PC-3 (cell line): ENCODE measurements around the gene WDR93.

ENCODE experiments used
- CTCF ChIP-seq: fragments of 300-600 bp; sonication (generic); conservative IDR thresholded peaks from 2 replicates; pipeline ENCODE4 v1.5.1; 2017; ENCODE audit warnings: antibody characterized with exemption, low read depth, mild to moderate bottlenecking, low read length
- EZH2 ChIP-seq: fragments of 300-600 bp; sonication (generic); IDR thresholded peaks from one replicate; pipeline ENCODE4 v1.6.1; 2017; ENCODE audit warnings: antibody characterized with exemption, mild to moderate bottlenecking, low read length; ENCODE audit not compliant: unreplicated experiment
- EZH2phosphoT487 ChIP-seq: fragments of 300-600 bp; sonication (generic); IDR thresholded peaks from 2 replicates; pipeline ENCODE4 v1.6.1; 2018; ENCODE audit warnings: mild to moderate bottlenecking, antibody characterized with exemption, low read length, borderline replicate concordance

GRCh38 chr15:89765694-89766093 is 75.1 kb downstream of the WDR93 start:
- TF ChIP-seq CTCF = no peak
- no peak for TF ChIP-seq EZH2phosphoT487
- no peak for TF ChIP-seq EZH2
